Measurements from ENCODE around the gene PICK1.

- TF ChIP-seq MAX (IDR thresholded peaks at IDR 0.05; ENCODE audit: insufficient read depth, insufficient read length) (no peak), MYC (IDR thresholded peaks at IDR 0.05; ENCODE audit: low read depth, low read length) (no peak), POLR2A (IDR thresholded peaks at IDR 0.05; ENCODE audit: low read depth, low read length) (no peak), POLR2AphosphoS5 (IDR thresholded peaks at IDR 0.05; ENCODE audit: insufficient read depth, low read depth, low read length) (no peak), EZH2 (IDR thresholded peaks at IDR 0.05; ENCODE audit: borderline replicate concordance, low read depth, low read length, severe bottlenecking) (no peak), GATA2 (IDR thresholded peaks at IDR 0.05; ENCODE audit: insufficient read depth, insufficient read length, low read depth, low read length) (no peak), JUN (IDR thresholded peaks at IDR 0.05; ENCODE audit: borderline replicate concordance, insufficient read depth, insufficient read length, low read depth) (no peak)
- TF ChIP-seq, protein P1, sequence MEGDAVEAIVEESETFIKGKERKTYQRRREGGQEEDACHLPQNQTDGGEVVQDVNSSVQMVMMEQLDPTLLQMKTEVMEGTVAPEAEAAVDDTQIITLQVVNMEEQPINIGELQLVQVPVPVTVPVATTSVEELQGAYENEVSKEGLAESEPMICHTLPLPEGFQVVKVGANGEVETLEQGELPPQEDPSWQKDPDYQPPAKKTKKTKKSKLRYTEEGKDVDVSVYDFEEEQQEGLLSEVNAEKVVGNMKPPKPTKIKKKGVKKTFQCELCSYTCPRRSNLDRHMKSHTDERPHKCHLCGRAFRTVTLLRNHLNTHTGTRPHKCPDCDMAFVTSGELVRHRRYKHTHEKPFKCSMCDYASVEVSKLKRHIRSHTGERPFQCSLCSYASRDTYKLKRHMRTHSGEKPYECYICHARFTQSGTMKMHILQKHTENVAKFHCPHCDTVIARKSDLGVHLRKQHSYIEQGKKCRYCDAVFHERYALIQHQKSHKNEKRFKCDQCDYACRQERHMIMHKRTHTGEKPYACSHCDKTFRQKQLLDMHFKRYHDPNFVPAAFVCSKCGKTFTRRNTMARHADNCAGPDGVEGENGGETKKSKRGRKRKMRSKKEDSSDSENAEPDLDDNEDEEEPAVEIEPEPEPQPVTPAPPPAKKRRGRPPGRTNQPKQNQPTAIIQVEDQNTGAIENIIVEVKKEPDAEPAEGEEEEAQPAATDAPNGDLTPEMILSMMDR (IDR thresholded peaks at IDR 0.05; ENCODE audit: extremely low read depth in 1 of 2, insufficient read depth in 1 of 2, low read depth in 1 of 2, low read length in 2 of 2), result no peak
Measured at GRCh38 chr22:38049812-38050619, 7.2 kb upstream of the PICK1 start.
